Amniotic epithelial cell (primary cell): Measurements from ENCODE around the gene CHRNB4.
"Not testable (repeated sequence)": the region's sequence is repeated elsewhere in the genome, so short reads cannot be mapped to it uniquely, and the experiment has no call there.

Experiments used
- DNase-seq: peaks from one replicate; pipeline ENCODE4 v3.0.0-alpha.2; 2010; ENCODE audit warnings: low read depth

Gene CHRNB4

DNA sequence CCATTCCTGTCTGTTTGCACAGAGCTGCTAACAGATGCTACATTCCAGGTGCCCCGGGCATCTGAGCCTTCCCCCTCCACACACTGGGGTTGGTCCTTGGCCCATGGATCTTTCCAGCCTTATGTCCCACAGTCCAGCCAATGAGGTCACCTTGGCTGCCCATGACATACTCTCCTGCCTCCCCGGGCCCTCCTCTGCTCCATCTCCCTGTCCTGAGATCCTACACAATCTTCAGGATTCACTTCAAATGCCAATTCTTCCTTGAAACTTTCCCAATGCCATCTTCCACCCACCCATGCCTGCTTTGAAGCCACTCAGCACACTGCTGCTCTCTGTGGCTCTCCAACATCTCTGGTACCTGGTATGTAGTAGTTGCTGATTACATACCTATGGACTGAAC lies 24.5 kb downstream of the CHRNB4 start:
- no peak for DNase-seq

DNA sequence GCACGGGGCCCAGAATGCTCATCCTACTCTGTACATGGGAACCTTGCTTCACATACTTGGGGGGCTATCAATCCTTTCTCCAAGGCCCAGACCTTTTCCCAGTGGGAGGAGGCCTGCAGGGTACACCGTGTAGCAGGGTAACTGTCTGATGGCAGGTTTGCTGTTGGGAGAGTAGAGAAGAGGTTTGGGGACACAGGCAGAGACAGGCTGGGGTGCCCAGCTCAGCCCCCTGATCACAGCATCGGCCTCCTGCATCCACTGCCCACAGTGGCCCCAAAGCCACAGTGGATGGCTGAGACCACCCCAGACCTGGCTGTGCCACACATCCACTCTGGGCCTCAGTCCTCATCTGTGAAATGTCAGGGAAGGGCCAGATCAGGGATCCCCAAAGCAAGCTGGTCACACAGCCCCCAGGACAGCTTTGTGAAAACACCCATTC lies 25.8 kb downstream of the CHRNB4 start:
- no peak for DNase-seq

DNA sequence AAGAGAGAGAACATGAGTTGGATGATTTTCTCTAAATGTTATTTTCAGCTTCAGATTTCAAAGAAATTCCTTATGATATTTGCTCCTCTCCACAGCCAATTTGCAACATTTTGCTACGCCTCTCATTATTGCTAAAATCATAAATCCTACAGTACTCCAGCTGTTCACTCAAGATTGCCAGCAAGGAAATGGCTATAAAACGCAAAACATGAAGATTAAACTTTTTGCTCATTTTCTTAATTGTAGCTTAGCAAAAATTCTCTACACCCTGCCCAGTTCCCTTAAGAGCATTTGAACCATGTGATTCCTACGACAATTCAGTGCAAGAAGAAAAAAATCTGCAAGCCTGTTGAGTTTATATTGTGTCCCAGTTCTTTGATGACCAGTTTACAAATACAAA lies 27.0 kb downstream of the CHRNB4 start:
- DNase-seq: no peak

DNA sequence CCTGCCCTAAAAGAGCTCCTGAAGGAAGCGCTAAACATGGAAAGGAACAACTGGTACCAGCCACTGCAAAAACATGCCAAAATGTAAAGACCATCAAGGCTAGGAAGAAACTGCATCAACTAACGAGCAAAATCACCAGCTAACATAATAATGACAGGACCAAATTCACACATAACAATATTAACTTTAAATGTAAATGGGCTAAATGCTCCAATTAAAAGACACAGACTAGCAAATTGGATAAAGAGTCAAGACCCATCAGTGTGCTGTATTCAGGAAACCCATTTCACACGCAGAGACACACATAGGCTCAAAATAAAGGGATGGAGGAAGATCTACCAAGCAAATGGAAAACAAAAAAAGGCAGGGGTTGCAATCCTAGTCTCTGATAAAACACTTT lies 31.5 kb downstream of the CHRNB4 start:
- DNase-seq: not testable (repeated sequence)

DNA sequence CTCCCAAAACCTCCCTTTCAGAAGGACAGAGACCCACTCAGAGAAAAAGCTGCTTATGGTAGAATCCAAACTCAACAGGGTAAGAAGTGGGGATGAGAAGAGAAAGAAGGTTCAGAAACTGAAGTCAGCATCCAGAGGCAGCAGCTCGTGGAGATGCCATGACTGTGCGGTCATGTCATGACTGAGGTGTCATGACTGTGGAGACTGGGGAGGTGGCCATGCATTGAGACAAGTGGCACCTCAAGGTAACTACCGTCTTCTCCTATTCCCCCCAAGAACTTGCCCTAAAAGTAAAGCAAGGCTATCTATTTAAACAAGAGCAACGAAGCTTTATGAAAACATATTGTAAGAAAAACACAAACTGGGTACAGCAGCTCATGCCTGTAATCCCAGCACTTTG lies 35.3 kb downstream of the CHRNB4 start:
- no peak for DNase-seq

DNA sequence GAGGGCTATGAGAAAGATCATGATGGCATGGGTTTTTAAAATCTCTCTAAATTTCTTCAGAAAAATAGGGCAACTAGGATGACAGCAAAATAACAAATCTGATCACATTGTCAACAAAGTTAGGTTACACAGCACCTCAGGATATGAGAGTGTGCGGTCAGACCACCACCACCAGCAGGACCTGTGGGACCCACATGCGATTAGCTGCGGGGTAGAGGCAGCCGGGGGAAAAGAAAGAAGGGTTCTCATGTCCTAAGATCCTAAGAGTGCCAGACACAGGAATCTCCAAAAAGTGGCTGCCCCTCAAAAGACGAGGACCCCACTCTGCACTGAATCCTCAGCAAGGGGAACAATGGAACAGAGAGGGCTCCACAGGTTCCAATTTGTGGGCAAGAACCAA lies 35.8 kb downstream of the CHRNB4 start:
- DNase-seq: no peak

DNA sequence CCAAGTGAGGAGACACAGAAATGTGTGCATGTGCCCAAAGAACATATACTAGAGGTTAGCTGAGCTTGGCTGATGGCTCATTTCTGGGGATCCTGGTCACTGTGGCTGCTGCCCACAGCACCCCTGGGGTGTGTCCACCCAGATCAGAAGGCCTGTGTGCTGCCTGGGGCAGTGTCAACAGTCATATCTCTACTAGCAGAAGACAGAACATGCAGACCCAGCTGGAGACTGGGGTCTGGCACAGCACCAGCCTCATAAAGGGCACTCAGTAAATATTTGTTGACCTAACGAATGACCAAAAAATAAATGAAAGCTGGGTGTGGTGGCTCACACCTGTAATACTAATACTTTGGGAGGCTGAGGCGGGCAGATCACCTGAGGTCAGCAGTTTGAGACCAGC lies 36.6 kb downstream of the CHRNB4 start:
- no peak for DNase-seq

DNA sequence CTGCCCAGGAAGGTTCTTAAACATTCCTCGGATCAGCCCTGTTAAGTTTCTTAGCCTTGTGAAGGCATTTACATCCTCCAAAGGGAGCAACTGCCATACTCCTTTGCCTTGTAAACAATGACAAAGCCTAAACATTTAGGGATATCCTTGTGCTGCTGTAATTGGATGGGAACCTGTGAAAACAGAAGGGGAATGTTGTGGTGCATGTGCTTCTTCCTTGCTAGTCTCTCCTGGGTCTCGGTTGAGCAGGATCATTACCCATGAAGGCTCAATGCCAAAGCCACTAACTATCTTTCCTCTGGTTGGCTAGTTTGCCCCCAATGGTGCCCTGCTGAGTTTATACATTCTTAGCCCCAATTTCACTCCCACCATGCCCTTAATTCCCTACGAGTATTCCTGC lies 37.5 kb downstream of the CHRNB4 start:
- DNase-seq: no peak

DNA sequence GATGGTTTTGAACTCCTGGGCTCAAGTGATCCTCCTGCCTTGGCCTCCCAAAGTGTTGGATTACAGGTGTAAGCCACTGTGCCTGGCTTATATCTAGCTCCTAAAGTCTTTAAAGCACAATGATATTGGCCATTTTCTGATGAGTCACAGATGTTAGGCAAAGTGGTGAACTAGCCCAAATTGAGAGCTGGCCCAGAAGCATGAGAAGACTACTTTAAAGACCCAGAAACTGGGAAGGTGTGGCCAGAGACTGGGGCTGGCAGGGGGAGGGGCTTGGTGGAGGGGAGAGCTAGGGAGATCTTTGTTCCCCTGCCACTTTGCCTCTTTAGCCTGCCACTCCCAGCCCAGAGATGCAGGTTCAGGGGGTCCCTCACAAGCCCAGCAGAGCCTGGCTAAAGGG lies 41.8 kb downstream of the CHRNB4 start:
- no peak for DNase-seq

DNA sequence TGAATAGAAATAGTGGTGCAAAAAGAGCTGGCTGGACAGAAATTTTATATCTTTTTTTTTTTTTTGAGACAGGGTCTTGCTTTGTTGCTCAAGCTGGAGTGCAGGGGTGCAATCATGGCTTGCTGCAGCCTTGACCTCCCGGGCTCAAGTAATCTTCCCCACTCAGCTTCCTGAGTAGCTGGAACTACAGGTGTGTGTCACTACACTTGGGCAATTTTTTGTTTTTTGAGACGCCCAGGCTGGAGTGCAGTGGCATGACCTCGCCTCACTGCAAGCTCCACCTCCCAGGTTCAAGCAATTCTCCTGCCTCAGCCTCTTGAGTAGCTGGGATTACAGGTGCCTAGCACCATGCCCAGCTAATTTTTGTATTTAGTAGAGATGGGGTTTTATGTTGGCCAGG lies 42.7 kb downstream of the CHRNB4 start:
- no peak for DNase-seq

DNA sequence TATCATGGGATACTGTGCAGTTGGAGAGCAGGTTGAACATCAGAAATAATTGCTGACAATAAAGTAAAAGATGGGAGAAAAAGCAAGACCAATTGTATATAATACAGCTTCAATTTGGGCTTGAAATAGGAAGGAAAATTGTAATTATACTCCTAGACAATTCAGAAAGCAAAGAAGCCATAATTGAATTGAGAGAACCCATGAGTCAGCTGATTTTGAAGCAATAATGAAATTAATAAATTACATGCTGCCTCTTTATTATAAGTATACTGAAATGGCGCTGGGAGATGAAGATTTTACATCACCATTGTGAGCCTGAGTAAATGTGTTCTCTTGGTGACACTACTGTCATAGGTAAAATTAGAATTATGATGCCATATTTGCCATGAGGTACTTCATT lies 43.4 kb downstream of the CHRNB4 start:
- no peak for DNase-seq

DNA sequence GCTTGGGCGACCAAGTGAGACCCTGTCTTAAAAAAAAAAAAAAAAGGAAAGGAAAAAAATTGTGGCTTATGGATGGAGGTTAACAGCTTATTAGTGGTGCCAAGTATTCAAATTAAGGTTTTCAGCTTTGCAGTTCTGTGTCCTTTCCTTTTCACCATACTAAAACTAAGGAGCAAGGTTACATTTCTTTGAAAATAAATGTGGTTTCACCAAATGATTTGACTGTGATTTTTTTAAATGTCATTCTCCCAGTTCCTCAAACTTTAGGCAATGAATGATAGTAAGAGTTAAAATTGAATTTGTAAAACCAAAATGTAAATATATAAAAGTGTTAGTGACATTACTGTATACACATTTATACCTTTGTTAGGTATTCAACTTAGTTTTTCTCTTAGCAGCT lies 66.1 kb downstream of the CHRNB4 start:
- DNase-seq: no peak
